Activated CD8-positive, alpha-beta T cell treated with anti-CD3 and anti-CD28 coated beads for 36 hours (primary cell): ENCODE measurements around the gene CHDH. TPM values are rescaled to one million over a fixed set of nuclear protein-coding genes. Genes with fewer than 3 reads are reported as not detected.

Experiments used
- ATAC-seq: fragments of 200-7000 bp; cut with Tn5 transposase; one replicate; pipeline ENCODE4 v1.10.0; 2021; ENCODE audit warnings: mild to moderate bottlenecking, moderate library complexity
- CTCF ChIA-PET: fragments of 350-600 bp; sonication (Branson Sonifier 250); formaldehyde crosslinking; loops from one replicate; lab custom pipeline; 2021; ENCODE audit warnings: antibody characterized with exemption; lab: Charles Lee
- POLR2A ChIA-PET: fragments of 350-600 bp; sonication (Branson Sonifier 250); formaldehyde crosslinking; loops from one replicate; lab custom pipeline; 2021; ENCODE audit warnings: antibody characterized with exemption; lab: Charles Lee
- DNase-seq: peaks from one replicate; pipeline ENCODE4 v3.0.0-alpha.2; 2020
- H3K27ac Mint-ChIP-seq: one replicate; pipeline ENCODE4 v1.8.0; 2021; ENCODE audit warnings: mild to moderate bottlenecking, mixed read lengths
- H3K27me3 Mint-ChIP-seq: one replicate; pipeline ENCODE4 v1.8.0; 2021; ENCODE audit warnings: mixed read lengths
- H3K36me3 Mint-ChIP-seq: one replicate; pipeline ENCODE4 v1.8.0; 2021; ENCODE audit warnings: low read depth, mixed read lengths
- H3K4me1 Mint-ChIP-seq: one replicate; pipeline ENCODE4 v1.8.0; 2021; ENCODE audit warnings: low read depth, mixed read lengths
- H3K4me3 Mint-ChIP-seq: one replicate; pipeline ENCODE4 v1.8.0; 2021; ENCODE audit warnings: mild to moderate bottlenecking, moderate library complexity, mixed read lengths
- H3K9me3 Mint-ChIP-seq: one replicate; pipeline ENCODE4 v1.8.0; 2021; ENCODE audit warnings: mixed read lengths
- CTCF ChIP-seq: fragments of 200-600 bp; IDR thresholded peaks from one replicate; pipeline ENCODE4 v1.8.0; 2022; ENCODE audit warnings: antibody characterized with exemption, mild to moderate bottlenecking
- intact Hi-C: fragments of 100-400 bp; cut with micrococcal nuclease; formaldehyde crosslinking; loops from one replicate; pipeline ENCODE4 v1.10.0; 2022
- total RNA-seq, 2 experiments: library from RNA; stranded (reverse); gene quantifications; one replicate each; pipeline ENCODE4 v1.2.3, GENCODE V29; 2021

The CHDH gene
- total RNA-seq, 2 experiments from 2014 or later: 0.02 to 0.22 TPM

GRCh38 chr3:53826048-53826447 lies 20.2 kb downstream of the CHDH start:
- TF ChIP-seq CTCF: no peak
- POLR2A ChIA-PET: no interaction called here
- Mint-ChIP-seq H3K4me3 (no peak overlapping the region), H3K9me3 (no peaks in the 10 kb centered on the region), H3K36me3 (no peaks in the 10 kb centered on the region), H3K27me3 (no peaks in the 10 kb centered on the region), H3K27ac (no peak overlapping the region), H3K4me1 (no peaks in the 10 kb centered on the region)
- DNase-seq (no peak), ATAC-seq (no peak)
- CTCF ChIA-PET: no interaction called here
- intact Hi-C loops: no loop called here

- H3K9me3 Mint-ChIP-seq: no peaks in the 10 kb centered on the region
- H3K36me3 Mint-ChIP-seq: no peaks in the 10 kb centered on the region
- no peaks in the 10 kb centered on the region for H3K27me3 Mint-ChIP-seq
- ChIA-PET CTCF (no interaction called here), POLR2A (no interaction called here)
- no peak for TF ChIP-seq CTCF
- H3K4me1 Mint-ChIP-seq: no peaks in the 10 kb centered on the region
- no peak overlapping the region for H3K4me3 Mint-ChIP-seq
- no peak overlapping the region for H3K27ac Mint-ChIP-seq
- intact Hi-C loops: no loop called here
- ATAC-seq (no peak), DNase-seq (no peak)
Measured at GRCh38 chr3:53824795-53825194, 21.4 kb downstream of the CHDH start.

GRCh38 chr3:53823956-53824657 lies 22.1 kb downstream of the CHDH start:
- ATAC-seq: no peak
- TF ChIP-seq CTCF: no peak
- Mint-ChIP-seq H3K4me1 (no peaks in the 10 kb centered on the region), H3K27ac (no peak overlapping the region), H3K27me3 (no peaks in the 10 kb centered on the region), H3K4me3 (no peak overlapping the region), H3K36me3 (no peaks in the 10 kb centered on the region), H3K9me3 (no peaks in the 10 kb centered on the region)
- no peak for DNase-seq
- ChIA-PET POLR2A (no interaction called here), CTCF (no interaction called here)
- intact Hi-C loops: no loop called here

GRCh38 chr3:53823026-53823955 lies 22.9 kb downstream of the CHDH start:
- no peak for TF ChIP-seq CTCF
- Mint-ChIP-seq H3K36me3 (no peaks in the 10 kb centered on the region), H3K4me3 (no peak overlapping the region), H3K9me3 (no peaks in the 10 kb centered on the region), H3K4me1 (no peaks in the 10 kb centered on the region), H3K27ac (no peak overlapping the region), H3K27me3 (no peaks in the 10 kb centered on the region)
- POLR2A ChIA-PET: no interaction called here
- intact Hi-C loops: no loop called here
- CTCF ChIA-PET: no interaction called here
- ATAC-seq: no peak
- no peak for DNase-seq

GRCh38 chr3:53822331-53822741 lies 23.9 kb downstream of the CHDH start:
- POLR2A ChIA-PET: no interaction called here
- CTCF ChIA-PET: no interaction called here
- H3K27ac Mint-ChIP-seq: no peak overlapping the region
- peaks cover 3% of the 10 kb centered on the region for H3K27me3 Mint-ChIP-seq
- H3K4me1 Mint-ChIP-seq: no peaks in the 10 kb centered on the region
- no peak overlapping the region for H3K4me3 Mint-ChIP-seq
- H3K36me3 Mint-ChIP-seq: no peaks in the 10 kb centered on the region
- no peak for TF ChIP-seq CTCF
- intact Hi-C loops: no loop called here
- ATAC-seq (no peak), DNase-seq (no peak)
- no peaks in the 10 kb centered on the region for H3K9me3 Mint-ChIP-seq
